Measurements from ENCODE around the gene SLC35F4.

SLC35F4 gene

DNA sequence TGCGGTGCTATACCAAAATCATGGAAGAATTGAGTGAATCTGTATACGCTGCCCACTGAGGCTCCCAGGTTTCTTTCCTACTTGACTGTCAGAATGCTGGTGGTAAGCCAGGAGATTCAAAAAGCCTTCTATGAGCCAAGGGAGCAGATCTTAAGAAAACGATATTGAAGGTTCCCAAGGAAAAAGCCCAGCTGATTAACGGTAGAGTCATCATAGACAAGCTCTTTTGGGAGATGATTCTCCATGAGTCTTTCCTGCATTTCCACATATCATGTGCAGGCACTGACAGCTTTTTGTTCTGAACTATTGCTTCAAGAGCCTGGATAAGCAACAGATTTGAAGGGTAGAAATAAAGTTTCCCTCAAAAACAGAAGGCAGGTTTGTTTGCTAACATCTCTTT, 17.5 kb downstream of the SLC35F4 start:
- DNase-seq (ENCODE audit: low spot score), result no peak

DNA sequence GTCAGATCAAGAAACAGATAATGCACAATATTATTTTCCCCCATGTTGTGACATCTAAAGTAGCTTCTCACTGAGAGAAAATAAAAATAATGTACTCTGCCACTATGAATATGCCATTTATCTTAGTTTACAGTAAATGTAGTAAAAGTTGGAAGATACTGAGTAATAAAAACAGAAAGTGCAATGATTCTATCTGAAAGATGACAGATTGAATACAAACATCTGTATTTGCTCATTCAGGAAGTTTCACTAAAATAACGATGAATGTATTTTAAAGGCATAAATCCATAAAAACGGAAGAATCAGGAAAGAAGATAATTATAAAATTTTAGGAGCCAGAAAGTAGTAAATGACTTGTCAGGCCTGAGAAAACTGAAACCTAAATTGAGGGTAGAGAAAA, 18.2 kb downstream of the SLC35F4 start:
- DNase-seq (ENCODE audit: low spot score), result no peak

DNA sequence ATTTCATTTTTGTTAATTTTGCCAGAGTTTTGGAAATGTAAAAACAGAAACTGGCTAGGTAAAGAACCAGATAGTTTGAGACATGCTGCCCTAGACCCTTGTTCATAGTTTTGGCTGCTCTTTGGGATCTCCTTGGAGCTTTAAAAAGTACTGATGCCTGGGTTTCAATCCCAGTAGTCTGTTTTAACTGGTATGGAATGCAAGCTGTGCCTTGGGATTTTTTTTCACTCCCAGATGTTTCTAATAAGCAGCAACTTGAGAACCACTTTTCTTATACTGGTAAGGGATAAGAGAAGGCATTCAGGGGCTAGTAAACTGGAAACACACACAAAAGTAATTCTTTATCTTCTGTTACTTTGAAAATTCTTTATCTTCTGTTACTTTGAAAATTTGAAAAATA, 18.8 kb downstream of the SLC35F4 start:
- no peak for DNase-seq (ENCODE audit: low spot score)

DNA sequence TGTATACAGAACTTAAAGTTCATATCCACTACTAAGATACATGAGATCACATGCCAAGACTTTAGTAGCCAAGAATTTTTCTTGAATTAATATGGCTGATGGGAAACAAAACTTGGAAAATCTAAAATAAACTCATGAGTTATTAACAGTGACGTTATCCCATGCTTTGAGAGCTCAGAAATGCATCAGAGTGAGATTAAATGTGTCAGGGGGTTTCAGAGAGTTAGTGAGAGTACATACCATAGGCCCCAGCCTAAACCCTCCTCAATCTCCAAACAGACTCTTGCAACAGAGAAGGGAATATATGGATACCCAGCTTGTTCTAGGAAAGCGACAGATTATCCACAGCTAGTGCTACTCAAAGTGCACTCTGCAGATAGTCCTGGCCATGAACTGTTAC, 19.3 kb downstream of the SLC35F4 start:
- DNase-seq (ENCODE audit: low spot score), result no peak

DNA sequence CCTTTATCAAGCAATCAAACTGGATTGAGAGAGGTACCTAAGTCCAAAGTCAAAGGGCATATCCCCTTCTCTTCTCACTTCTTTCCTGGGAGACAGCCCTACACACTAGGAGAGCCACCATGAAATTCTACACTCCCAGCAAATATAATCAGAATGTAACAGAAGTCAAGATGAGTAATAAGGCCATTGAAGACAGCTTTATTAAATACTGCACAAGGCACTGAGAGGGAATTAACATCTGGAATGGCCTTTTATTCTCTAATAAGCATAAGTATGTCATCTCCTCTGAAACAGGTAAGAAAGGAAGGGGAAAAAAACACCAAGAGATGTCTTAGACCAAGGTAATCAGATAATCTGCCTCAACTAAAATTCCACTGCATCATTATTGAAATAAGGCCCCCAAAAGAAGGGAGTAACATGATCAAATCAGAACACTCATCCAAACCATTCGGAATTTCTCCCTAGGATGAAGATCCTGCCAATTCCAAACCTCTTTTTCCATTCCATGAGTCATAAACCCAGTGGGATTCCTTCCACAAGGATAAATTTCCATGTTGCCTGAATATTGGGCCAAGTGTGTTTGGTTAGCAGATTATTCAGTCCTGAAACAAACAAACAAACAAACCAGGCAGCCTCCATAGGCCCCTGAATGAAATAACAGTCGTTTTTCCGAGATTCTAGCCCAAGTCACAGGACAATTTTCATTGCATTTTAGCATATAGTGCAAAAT, 19.9 kb downstream of the SLC35F4 start:
- no peak for DNase-seq (ENCODE audit: low spot score)

DNA sequence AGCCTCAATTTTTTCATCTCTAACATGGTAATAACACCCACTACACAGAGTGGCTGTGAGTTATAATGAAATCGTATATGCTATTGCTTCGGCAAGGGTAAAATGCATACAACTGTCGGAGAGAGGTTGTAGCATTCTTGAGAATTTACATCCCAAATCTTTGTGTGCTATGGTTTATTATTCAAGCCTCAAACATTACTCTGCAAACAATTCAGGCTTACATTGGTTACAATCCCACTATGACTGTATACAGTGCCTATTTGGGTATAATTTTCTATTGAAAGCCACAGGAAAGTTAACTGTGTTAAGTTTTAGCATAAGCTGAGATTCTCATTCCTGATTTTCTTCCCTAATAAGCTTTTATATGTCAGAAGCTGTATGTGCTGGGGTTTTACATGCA, 20.6 kb downstream of the SLC35F4 start:
- DNase-seq (ENCODE audit: low spot score), result no peak

DNA sequence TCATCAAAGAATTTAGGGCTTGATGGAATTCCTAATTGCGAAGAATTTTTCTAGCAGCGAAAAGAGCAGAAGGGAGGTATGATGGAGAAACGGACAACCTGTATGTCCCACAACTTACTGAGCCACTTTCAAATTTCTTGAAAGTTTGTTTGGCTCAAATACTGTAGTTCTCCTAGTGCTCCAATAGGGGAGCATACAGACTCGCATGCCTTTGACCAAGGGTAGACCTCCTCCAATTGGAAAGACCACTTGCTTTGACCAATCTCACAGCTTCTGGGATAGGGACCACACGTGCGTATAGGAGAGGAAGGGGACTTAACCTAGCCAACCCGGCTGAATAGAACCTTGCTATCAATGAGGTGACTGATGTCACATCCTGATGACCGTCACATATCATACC, 28.6 kb downstream of the SLC35F4 start:
- DNase-seq (ENCODE audit: low spot score), result no peak

DNA sequence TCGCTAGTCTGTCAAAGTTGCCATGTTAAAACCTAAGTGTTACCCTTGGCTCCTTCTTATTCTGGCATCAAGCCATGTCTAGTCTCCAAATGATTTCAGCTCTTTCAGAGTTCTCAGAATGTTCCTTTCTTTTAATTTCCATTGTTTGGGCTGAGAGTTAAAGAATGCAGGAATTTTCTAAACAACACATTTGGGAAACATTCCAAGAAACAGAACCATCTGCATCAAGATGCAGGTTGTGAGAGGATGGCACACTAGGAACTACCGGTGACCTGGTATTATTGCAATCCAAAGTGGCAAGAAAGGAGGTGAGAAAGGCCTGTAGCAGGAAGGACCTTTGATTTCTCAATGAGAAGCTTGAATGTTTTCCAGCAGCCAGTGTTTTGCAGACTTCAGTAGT, 30.1 kb downstream of the SLC35F4 start:
- DNase-seq (ENCODE audit: low spot score), result no peak

DNA sequence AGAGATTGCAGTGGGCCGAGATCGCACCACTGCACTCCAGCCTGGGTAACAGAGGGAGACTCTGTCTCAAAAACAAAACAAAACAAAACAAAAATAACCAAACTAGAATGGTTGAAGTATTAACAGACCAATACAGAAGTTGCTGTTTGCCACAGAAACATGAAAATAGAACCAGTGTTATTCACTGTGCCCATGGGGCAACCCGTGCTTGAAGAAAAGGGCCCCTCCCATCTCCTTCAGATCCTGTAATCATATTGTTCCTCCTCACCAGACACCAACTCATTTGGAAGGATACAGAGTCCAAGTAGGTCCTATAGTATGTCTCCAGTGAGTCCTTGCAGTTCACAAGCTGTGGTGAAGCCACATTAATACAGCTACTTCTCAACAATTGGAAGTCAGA, 30.9 kb downstream of the SLC35F4 start:
- no peak for DNase-seq (ENCODE audit: low spot score)

DNA sequence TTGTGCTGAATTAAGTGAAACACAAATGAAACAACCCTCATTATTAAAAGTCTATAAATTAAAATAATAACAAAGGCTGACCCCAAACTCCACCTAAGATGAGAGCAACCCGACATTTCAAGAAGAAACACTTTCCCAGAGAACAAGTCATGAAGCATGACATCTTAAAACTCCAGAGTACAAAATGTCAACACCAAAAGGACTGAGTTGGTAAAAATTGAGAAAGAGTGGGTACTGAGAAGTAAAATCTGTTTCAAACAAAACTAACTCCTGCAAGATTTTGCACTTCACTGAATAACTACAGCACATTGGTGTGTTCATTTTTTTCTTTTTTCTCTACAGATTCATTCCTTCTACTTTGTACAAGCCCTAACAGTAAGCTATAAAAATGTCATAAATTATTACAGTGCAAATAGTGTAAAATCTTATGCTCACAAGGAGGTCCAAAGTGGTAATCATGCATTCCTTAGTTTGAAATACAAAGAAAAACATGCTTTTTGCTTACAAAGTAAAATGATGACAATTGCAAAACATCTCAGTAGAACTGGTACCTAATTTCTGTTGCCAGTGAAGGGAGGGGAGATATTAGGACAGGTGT, 31.8 kb downstream of the SLC35F4 start:
- DNase-seq (ENCODE audit: low spot score), result no peak

DNA sequence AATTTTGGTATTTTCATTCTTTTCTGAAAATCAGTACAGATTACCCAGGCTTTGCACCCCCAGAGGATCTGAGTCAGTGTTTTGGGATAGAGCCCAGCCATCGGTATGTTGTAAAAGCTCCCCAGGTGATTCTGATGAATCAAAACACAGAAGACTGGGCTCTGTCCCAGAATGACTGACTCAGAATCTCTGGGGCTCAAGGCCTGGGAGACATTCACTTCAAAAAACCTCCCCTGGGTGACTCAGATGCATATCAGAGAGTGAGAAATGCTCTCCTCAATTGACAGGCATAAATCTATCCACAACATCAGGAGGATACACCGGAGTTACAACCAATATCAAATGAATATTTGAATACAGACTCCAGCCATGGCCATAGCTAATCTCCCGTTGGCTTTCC, 32.6 kb downstream of the SLC35F4 start:
- DNase-seq (ENCODE audit: low spot score), result no peak

DNA sequence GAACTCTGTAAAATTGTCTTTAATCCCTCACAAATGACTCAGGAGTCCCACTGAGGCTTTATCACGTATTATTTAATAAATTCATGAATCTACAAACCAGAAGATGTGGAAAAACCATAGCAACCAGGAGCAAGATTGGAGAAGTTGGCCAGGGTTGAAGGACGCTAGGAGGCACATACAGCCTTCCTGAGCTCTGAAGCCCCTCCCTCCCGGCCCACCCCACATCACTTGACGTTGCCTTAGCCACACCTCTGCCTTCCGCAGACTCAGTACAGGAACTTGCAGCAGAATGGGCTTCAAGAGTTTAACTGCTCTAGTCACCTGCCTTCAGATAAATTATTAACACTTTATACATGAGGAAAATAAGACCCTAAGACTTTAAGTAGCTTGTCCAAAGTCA, 33.9 kb downstream of the SLC35F4 start:
- no peak for DNase-seq (ENCODE audit: low spot score)

DNA sequence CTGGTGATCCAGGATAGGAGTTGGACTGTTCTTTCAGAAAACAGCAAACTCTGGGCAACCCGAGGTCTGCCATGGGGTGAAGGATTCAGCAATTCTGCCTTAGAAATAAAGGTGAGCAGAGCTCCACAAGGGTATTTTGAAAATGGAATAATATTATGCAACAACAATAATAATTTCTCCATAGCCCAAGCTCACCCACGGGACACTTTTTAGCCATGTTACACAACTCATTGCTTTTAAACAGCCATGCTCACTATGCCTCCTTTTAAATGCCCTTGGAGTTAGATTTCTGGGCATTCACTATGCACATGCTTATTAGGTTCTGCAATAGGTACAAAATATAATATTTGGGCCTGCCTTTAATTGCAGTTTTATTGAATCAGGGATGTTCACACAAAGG, 37.2 kb downstream of the SLC35F4 start:
- no peak for DNase-seq (ENCODE audit: low spot score)

DNA sequence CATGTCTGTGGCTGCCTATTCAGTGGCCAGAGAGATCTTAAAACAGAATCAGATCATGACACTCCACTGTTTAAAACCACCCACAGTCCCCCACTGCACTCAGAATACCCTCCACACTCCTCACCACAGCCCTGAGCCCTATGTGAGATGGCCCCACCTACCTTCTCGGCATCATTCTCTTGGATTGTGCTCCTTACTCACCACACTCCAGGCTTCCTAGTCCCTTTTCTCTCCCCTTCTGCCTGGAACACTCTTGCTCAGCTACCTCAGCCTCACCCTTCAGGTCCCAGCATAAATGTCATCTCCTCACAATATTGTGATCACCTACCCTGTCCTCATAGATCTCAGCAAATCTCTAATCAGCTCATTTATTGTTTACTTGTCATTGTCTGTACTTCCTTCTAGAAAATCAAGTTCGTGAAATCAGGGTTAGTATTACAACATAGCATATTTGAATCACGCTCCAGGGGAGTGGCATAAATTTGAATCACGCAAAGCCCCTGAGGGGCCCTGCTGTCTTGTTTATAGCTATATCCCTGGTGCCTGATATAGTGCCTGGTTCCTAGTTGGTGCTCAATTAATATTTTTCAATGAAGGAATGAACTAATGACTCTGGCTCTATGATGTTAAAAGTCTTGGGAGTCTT, 42.8 kb downstream of the SLC35F4 start:
- no peak for DNase-seq (ENCODE audit: low spot score)

DNA sequence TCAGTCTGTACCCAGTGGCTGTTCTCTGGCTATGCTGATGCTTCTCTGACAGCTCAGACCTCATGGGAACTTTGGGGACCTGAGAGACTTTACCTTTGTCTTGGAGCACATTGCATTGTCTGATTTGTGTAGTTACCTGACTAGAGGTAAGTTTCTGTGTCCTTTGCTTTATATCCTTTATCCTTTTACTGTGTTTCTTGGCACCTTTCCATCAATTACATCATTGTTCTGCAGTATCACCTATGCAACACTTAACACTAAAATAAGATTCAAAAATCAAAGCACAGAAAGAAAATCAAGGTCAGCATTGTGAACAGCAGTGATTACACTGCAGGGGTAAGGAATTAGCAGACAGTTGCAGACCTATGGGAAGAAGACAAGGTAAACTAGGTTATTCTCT, 43.8 kb downstream of the SLC35F4 start:
- no peak for DNase-seq (ENCODE audit: low spot score)

DNA sequence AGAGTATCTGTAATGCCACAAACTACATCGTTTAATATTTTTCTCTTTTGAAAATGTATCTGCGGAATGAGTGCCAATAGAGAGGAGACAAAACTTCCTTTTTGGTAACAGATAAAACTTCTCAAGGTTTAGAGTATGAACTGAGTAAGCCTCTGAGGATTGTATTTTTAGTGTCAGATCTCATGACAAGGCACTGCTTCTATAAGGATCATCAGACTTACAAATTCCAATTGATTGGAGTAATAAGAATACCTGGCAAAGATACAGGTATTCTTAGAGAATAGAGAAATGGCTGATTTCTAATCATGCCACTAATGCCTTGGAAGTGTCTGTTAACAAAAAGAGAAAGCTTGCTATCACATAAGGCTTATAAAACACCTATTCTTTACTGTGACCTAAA, 45.3 kb downstream of the SLC35F4 start:
- DNase-seq (ENCODE audit: low spot score), result no peak

DNA sequence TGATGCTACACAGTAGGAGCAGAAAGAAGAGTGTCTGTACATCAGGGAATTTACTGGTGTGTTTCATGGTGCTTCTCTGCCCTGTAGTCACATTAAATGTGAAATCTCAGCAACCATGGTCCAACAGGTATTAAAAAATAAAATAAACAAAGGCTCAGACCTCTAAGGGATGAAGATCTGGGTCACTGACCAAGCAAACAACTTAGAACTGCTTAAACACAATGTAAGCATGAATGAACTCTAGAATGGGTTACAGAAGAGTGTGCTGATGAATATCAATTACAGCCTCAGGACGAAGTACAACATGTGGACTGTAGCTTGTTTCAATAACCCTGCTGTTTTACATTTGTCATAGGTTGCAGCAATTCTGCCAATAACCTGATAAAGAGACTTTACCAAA, 47.4 kb downstream of the SLC35F4 start:
- no peak for DNase-seq (ENCODE audit: low spot score)

DNA sequence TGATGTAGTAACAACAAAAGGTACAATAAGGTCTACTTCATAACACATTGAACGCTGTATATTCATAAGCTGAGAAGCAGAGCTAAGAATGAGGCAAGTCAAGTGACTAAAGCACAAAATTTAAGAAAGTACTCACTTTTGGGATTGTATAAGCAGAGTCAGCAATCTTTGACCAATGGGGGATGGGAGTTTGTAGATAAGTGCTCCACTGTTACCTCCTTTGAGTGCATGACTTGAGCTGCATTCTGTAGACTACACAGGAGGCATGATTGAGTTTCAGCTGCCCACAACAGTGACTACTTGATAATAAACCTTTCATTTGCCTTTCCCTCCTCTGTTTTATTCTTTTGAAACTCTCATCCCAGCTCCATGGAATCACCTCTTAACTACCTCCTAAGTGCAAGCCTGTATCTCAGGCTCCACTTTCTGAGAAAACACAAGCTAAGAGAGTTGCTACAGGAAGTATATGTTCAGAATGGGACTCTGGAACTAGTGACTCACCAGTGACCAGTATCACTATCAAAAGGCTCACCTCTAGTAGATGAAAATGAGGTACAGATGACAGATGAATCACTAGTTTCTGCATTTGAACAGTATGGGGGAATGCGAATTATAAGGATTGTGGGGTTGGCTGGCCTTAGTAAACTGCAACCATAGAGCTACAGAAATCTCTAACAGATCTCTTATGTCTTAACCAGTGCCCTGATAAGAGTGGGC, 49.2 kb downstream of the SLC35F4 start:
- no peak for DNase-seq (ENCODE audit: low spot score)

DNA sequence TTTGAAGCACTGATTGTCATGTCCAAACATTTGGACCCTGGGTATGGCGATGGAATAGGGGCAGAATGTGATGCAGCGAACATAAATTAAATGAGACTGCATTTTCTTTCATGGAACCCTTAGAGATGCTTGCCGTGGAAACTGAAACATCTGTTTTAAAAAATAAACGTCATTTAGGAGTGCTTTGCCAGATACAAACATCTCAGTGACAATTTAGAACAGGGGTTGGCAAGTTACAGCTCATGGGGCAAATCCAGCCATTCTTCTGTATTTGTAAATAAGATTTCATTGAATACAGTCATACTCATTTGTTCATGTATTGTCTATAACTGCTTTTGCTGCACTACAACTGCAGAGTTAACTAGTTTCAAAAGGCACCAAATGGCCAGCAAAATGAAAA, 51.2 kb downstream of the SLC35F4 start:
- DNase-seq (ENCODE audit: low spot score), result no peak

DNA sequence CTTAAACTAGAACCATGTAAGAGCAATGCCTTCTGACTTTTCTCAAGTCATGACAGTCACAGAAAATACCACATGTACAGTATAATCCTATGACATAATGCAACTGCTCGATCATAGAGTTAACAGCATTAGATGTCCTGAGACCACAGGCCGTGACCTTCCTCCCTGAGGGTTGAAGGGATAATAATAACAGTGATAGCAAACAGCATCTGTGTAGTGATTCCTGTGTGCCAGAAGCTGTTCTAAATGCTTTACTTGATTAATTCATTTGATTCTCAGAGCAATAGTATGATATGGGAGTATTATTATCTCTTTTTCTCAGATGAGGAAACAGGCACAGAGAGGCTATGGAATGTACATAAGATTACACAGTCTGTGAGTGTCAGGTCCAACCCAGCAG, 53.2 kb downstream of the SLC35F4 start:
- no peak for DNase-seq (ENCODE audit: low spot score)

DNA sequence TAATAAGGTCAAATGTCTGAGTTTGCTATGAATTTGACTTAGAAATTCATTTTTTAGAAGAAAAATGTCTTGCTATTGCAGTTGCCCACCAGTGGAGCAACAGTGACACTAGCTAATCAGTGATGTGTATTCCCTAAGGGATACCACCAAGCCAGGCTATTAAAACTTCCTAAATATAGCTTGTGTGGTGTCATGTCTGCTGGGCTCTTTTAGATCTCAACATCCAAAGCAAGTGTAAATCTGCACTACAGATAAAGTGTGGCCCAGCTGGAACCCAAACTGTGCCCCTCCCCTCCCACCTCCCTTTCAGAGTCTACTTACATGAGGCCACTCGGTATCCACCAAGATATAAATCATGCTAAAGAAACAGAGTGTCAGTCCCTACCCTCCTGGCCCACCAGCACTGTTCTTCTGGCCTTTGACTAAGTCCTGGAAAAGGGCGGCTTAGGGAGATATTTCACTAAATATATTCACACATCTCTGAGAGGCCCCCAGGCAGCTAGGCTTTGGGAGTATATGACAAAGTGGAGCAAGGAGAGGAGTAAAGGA, 53.8 kb downstream of the SLC35F4 start:
- DNase-seq (ENCODE audit: low spot score), result no peak

DNA sequence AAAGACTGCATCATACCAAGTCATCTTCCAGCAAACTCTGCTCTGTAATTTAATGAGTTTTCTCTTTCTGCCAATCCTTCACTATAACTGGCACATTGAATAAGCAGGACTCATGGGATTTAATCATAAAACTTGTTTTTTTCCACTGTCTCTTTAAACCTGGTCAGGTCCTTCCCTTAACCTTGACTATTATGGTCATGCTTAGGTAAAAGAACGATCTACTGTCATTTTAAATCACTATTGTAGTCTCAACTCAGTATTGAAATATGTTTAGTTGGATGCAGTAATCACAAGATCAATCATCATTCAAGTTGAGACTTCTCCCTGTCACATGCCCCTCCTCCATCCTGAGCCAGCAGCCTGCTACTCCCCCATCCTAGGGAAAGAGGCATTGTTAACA, 56.1 kb downstream of the SLC35F4 start:
- no peak for DNase-seq (ENCODE audit: low spot score)

DNA sequence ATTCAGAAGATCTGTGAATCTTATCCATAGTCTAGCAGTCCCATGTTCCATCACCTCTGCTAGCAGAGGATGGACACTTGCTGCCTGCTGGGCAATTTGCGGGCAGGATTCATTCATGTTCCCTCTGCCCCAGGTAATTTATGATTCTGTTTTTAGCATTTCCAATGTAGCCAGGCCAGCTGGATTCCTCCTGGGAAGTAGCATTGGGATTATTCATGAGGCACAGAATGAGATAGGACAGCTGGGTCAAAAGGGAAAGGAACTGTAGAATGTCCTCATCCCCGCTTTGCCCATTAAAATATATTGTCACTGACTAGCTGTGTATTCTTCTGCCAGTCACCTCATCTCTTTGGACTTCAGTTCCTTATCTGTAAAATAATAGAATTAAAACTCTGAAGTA, 68.7 kb downstream of the SLC35F4 start:
- no peak for DNase-seq (ENCODE audit: low spot score)

Measured in hepatic stellate cell (primary cell).